H1 (cell line): ENCODE results near the gene KRTAP10-2. TPM values are rescaled to one million over a fixed set of nuclear protein-coding genes. Genes with fewer than 3 reads are reported as not detected.

Source experiments
- CTCF ChIA-PET: fragments of 300-600 bp; sonication (Branson Sonifier 250); formaldehyde crosslinking; loops from one replicate; lab custom pipeline; 2021; ENCODE audit not compliant: partially characterized antibody; lab: Charles Lee
- POLR2A ChIA-PET: fragments of 300-600 bp; sonication (Branson Sonifier 250); formaldehyde crosslinking; loops from one replicate; lab custom pipeline; 2021; ENCODE audit warnings: inconsistent platforms; ENCODE audit not compliant: partially characterized antibody; lab: Charles Lee
- DNase-seq, 2 experiments: peaks; one replicate each; pipeline versions ENCODE4 v3.0.0 to v3.0.0-alpha.2; 2010 to 2022; ENCODE audit warnings: low spot score in 2 of 2, low read depth in 1 of 2, mixed read lengths in 1 of 2
- FAIRE-seq: peaks from 2 replicates; lab custom pipeline; 2011; peaks lifted over from hg19 to GRCh38; lab: Jason Lieb, UNC
- H2AFZ ChIP-seq: 2 replicates; pipeline ENCODE4 v1.8.1; 2012; ENCODE audit warnings: low read length, inconsistent platforms
- H2AK5ac ChIP-seq: 2 replicates; pipeline ENCODE4 v1.6.1; 2013; ENCODE audit warnings: low read depth, low read length
- H2BK120ac ChIP-seq: replicated peaks from 2 replicates; pipeline ENCODE3; 2013; ENCODE audit warnings: low read depth, low read length, inconsistent platforms
- H2BK12ac ChIP-seq: 2 replicates; pipeline ENCODE4 v1.6.1; 2013; ENCODE audit warnings: low read depth, low read length
- H2BK15ac ChIP-seq: 2 replicates; pipeline ENCODE4 v1.6.1; 2013; ENCODE audit warnings: low read length
- H2BK20ac ChIP-seq: 2 replicates; pipeline ENCODE4 v1.6.1; 2013; ENCODE audit warnings: low read length
- H2BK5ac ChIP-seq: 2 replicates; pipeline ENCODE4 v1.6.1; 2013; ENCODE audit warnings: low read depth, low read length
- H3K14ac ChIP-seq: 2 replicates; pipeline ENCODE4 v1.6.1; 2013; ENCODE audit warnings: inconsistent platforms; ENCODE audit not compliant: insufficient read length
- H3K18ac ChIP-seq: 2 replicates; pipeline ENCODE4 v1.6.1; 2013; ENCODE audit warnings: low read length; ENCODE audit errors: extremely low read depth
- H3K23ac ChIP-seq: 2 replicates; pipeline ENCODE4 v1.6.1; 2013; ENCODE audit warnings: inconsistent platforms; ENCODE audit not compliant: insufficient read length
- H3K23me2 ChIP-seq: 2 replicates; pipeline ENCODE4 v1.6.1; 2013; ENCODE audit warnings: low read depth, low read length
- H3K27ac ChIP-seq: 2 replicates; pipeline ENCODE4 v1.6.1; 2011; ENCODE audit warnings: low read depth, low read length, inconsistent platforms
- H3K27me3 ChIP-seq, 4 experiments: replicated peaks in 1 of 4; 1 replicate in 1 of 4; 2 replicates in 3 of 4; pipeline versions ENCODE4 v1.6.1 to v1.8.1; 2011 to 2013; ENCODE audit warnings: low read length in 3 of 4, mild to moderate bottlenecking in 3 of 4, inconsistent platforms in 2 of 4, mixed read lengths in 2 of 4, moderate library complexity in 1 of 4; ENCODE audit not compliant: control insufficient read depth in 3 of 4, insufficient read depth in 3 of 4; ENCODE audit errors: extremely low read depth in 1 of 4
- H3K36me3 ChIP-seq, 4 experiments: 2 replicates each; pipeline versions ENCODE4 v1.6.1 to v1.8.1; 2011 to 2013; ENCODE audit warnings: mild to moderate bottlenecking in 4 of 4, low read length in 3 of 4, moderate library complexity in 2 of 4, control low read depth in 1 of 4, inconsistent platforms in 1 of 4; ENCODE audit not compliant: insufficient read depth in 4 of 4, control insufficient read depth in 2 of 4
- H3K4ac ChIP-seq: replicated peaks from 2 replicates; pipeline ENCODE3; 2013; ENCODE audit warnings: low read length, low read depth, mixed read lengths, inconsistent platforms; ENCODE audit not compliant: insufficient read length
- H3K4me1 ChIP-seq, 4 experiments: replicated peaks in 1 of 4; 1 replicate in 1 of 4; 2 replicates in 3 of 4; pipeline versions ENCODE4 v1.6.1 to v1.8.1; 2011 to 2013; ENCODE audit warnings: low read length in 3 of 4, inconsistent platforms in 2 of 4, mixed read lengths in 1 of 4; ENCODE audit not compliant: insufficient read depth in 4 of 4, control insufficient read depth in 3 of 4
- H3K4me2 ChIP-seq, 2 experiments: 2 replicates each; pipeline versions ENCODE4 v1.6.1 to v1.8.1; 2011 to 2013; ENCODE audit warnings: low read depth in 2 of 2, low read length in 2 of 2, control low read depth in 1 of 2, inconsistent platforms in 1 of 2, mild to moderate bottlenecking in 1 of 2; ENCODE audit not compliant: insufficient read depth in 1 of 2
- H3K4me3 ChIP-seq, 4 experiments: fragments of 200-600, 300-600 bp in 1 of 4; sonication (generic), shearing (Covaris generic), sonication (Bioruptor Twin) in 1 of 4; 2 replicates each; pipeline versions ENCODE4 v1.5.1 to v1.8.1; 2011 to 2016; ENCODE audit warnings: low read length in 4 of 4, low read depth in 3 of 4, control low read depth in 2 of 4, inconsistent platforms in 2 of 4, mild to moderate bottlenecking in 2 of 4, mixed read lengths in 1 of 4, moderate library complexity in 1 of 4; ENCODE audit not compliant: insufficient read depth in 2 of 4; ENCODE audit errors: extremely low read depth in 1 of 4
- H3K56ac ChIP-seq: replicated peaks from 2 replicates; pipeline ENCODE3; 2013; ENCODE audit warnings: low read depth, mild to moderate bottlenecking, mixed read lengths, low read length, inconsistent platforms; ENCODE audit not compliant: insufficient read length
- H3K79me1 ChIP-seq: 2 replicates; pipeline ENCODE4 v1.6.1; 2013; ENCODE audit warnings: low read depth, low read length, control low read depth
- H3K79me2 ChIP-seq, 2 experiments: 2 replicates each; pipeline versions ENCODE4 v1.6.1 to v1.8.1; 2012 to 2013; ENCODE audit warnings: low read length in 2 of 2, mild to moderate bottlenecking in 2 of 2, inconsistent platforms in 1 of 2; ENCODE audit not compliant: insufficient read depth in 2 of 2, control insufficient read depth in 1 of 2
- H3K9ac ChIP-seq, 4 experiments: replicated peaks in 1 of 4; 1 replicate in 1 of 4; 2 replicates in 3 of 4; pipeline versions ENCODE4 v1.6.1 to v1.8.1; 2011 to 2013; ENCODE audit warnings: low read depth in 3 of 4, low read length in 3 of 4, control low read depth in 2 of 4, mild to moderate bottlenecking in 2 of 4, moderate library complexity in 2 of 4, inconsistent platforms in 1 of 4; ENCODE audit errors: extremely low read depth in 1 of 4
- H3K9me3 ChIP-seq, 2 experiments: 2 replicates each; pipeline versions ENCODE4 v1.6.1 to v1.8.1; 2012 to 2013; ENCODE audit warnings: mild to moderate bottlenecking in 2 of 2, moderate library complexity in 2 of 2, control low read depth in 1 of 2, inconsistent platforms in 1 of 2, low read depth in 1 of 2, low read length in 1 of 2, mixed read lengths in 1 of 2; ENCODE audit not compliant: insufficient read depth in 2 of 2
- H4K20me1 ChIP-seq, 2 experiments: replicated peaks in 1 of 2; 2 replicates each; pipeline versions ENCODE3 to v1.8.1; 2011 to 2013; ENCODE audit warnings: inconsistent platforms in 2 of 2, low read length in 2 of 2, mild to moderate bottlenecking in 1 of 2; ENCODE audit not compliant: insufficient read depth in 2 of 2, control insufficient read depth in 1 of 2
- H4K5ac ChIP-seq: 2 replicates; pipeline ENCODE4 v1.6.1; 2013; ENCODE audit warnings: low read length, low read depth, mixed read lengths, inconsistent platforms; ENCODE audit not compliant: insufficient read length
- H4K8ac ChIP-seq: 2 replicates; pipeline ENCODE4 v1.8.0; 2013; ENCODE audit warnings: mild to moderate bottlenecking, moderate library complexity, low read length, inconsistent platforms; ENCODE audit not compliant: insufficient read depth; ENCODE audit errors: extremely low read depth
- H4K91ac ChIP-seq: replicated peaks from 2 replicates; pipeline ENCODE3; 2013; ENCODE audit warnings: low read length, mixed read lengths, inconsistent platforms; ENCODE audit not compliant: insufficient read length
- ATF2 ChIP-seq: IDR thresholded peaks from 2 replicates; pipeline ENCODE4 v1.6.1; 2012; ENCODE audit warnings: low read length, inconsistent platforms
- BACH1 ChIP-seq: IDR thresholded peaks from 2 replicates; pipeline ENCODE4 v1.6.1; 2012; ENCODE audit warnings: low read length, improper control_type of control experiment
- EP300 ChIP-seq, 2 experiments: IDR thresholded peaks; 1 replicate in 1 of 2; 2 replicates in 1 of 2; pipeline ENCODE4 v1.6.1; 2011 to 2012; ENCODE audit warnings: low read depth in 2 of 2, low read length in 2 of 2, mild to moderate bottlenecking in 2 of 2, borderline replicate concordance in 1 of 2, inconsistent platforms in 1 of 2, moderate library complexity in 1 of 2
- HDAC2 ChIP-seq, 2 experiments: fragments of 300-600 bp in 1 of 2; sonication (generic) in 1 of 2; IDR thresholded peaks; 2 replicates each; pipeline ENCODE4 v1.6.1; 2011 to 2012; ENCODE audit warnings: low read depth in 2 of 2, low read length in 2 of 2, mild to moderate bottlenecking in 2 of 2, moderate library complexity in 2 of 2, borderline replicate concordance in 1 of 2, inconsistent platforms in 1 of 2
- POU5F1 ChIP-seq: IDR thresholded peaks from 2 replicates; pipeline ENCODE4 v1.6.1; 2011; ENCODE audit warnings: low read depth, mild to moderate bottlenecking, low read length, moderate library complexity
- SIN3A ChIP-seq, 2 experiments: IDR thresholded peaks in 1 of 2; conservative IDR thresholded peaks in 1 of 2; 2 replicates each; pipeline ENCODE4 v1.6.1; 2011 to 2012; ENCODE audit warnings: low read length in 2 of 2, improper control_type of control experiment in 1 of 2, low read depth in 1 of 2, mild to moderate bottlenecking in 1 of 2
- SUZ12 ChIP-seq: fragments of 200-600 bp; sonication (generic); IDR thresholded peaks from 2 replicates; pipeline ENCODE4 v1.6.1; 2012; ENCODE audit warnings: mild to moderate bottlenecking, inconsistent platforms, low read length, moderate library complexity, mixed read lengths
- TAF7 ChIP-seq: optimal IDR thresholded peaks from 2 replicates; pipeline ENCODE3; 2011; ENCODE audit warnings: low read depth, mild to moderate bottlenecking, inconsistent platforms, low read length, moderate library complexity, borderline replicate concordance
- USF2 ChIP-seq: IDR thresholded peaks from 2 replicates; pipeline ENCODE4 v1.6.1; 2011; ENCODE audit warnings: low read length, improper control_type of control experiment
- WGBS, 2 experiments: shearing (Covaris generic) in 1 of 2; methylation state at CpG; one replicate each; pipeline versions ENCODE4 v1.1.6 to v1.1.7; 2013 to 2015; ENCODE audit warnings: low lambda C conversion rate in 2 of 2, mixed read lengths in 2 of 2, inconsistent platforms in 1 of 2, low coverage in 1 of 2, missing lambda C conversion rate in 1 of 2; ENCODE audit not compliant: insufficient replicate concordance in 2 of 2, insufficient coverage in 1 of 2, insufficient read length in 1 of 2; ENCODE audit errors: extremely low coverage in 1 of 2, missing lambda C conversion rate in 1 of 2; 5-methylcytosine and 5-hydroxymethylcytosine counted together
- polyA plus RNA-seq, 7 experiments: library from polyadenylated mRNA; depleted of rRNA in 3 of 7; stranded (reverse) in 5 of 7; unstranded in 2 of 7; fragments of >200 nt in 5 of 7; fragments of 200-250 nt in 2 of 7; gene quantifications; 1 replicate in 5 of 7; 2 replicates in 1 of 7; 4 replicates in 1 of 7; pipeline versions ENCODE4 v1.2.1 to v1.2.3, GENCODE V29; 2011 to 2013; ENCODE audit warnings: missing spikeins in 2 of 7, mixed read lengths in 2 of 7
- total RNA-seq: library from RNA; stranded (reverse); fragmentation: NEBNext Ultra II Directional; extraction: Animal tissue kit (Norgen Biotek cat#: 25700); gene quantifications from 2 replicates; pipeline ENCODE4 v1.2.1, GENCODE V29; 2021

KRTAP10-2 gene
- total and polyA plus RNA-seq, 2 of the 8 experiments (the other 6 are each of a cell fraction or from before 2014, with no cell fraction given) = 0.11 TPM; not detected in 1

GRCh38 chr21:44514218-44514520 lies 37.1 kb downstream of the KRTAP10-2 start:
- Histone ChIP-seq H2BK15ac (no peak overlapping the region), H3K27me3 (no peaks in the 10 kb centered on the region), H3K9ac (no peak overlapping the region), H3K4me1 (peaks cover 0 to 3% (median 0%) of the 10 kb centered on the region in 4 experiments; a peak in 2 of 7 replicates), H2BK120ac (no peak overlapping the region), H2AK5ac (no peak overlapping the region), H3K23ac (no peak overlapping the region), H3K4me3 (no peak overlapping the region), H4K20me1 (peaks cover 3 to 6% of the 10 kb centered on the region in 2 experiments), H2BK12ac (no peak overlapping the region), H2BK5ac (no peak overlapping the region), H2AFZ (no peak overlapping the region), H3K79me1 (no peaks in the 10 kb centered on the region), H3K36me3 (peaks cover 0 to 5% (median 2%) of the 10 kb centered on the region in 4 experiments; a peak in 3 of 8 replicates), H4K91ac (no peak overlapping the region), H4K8ac (no peak overlapping the region; the same call in 1 of the 2 replicates), H3K79me2 (no peaks in the 10 kb centered on the region), H4K5ac (no peak overlapping the region), H3K23me2 (0 out of 2 replicates have a peak, but pooled peaks cover 2% of the 10 kb centered on the region), H3K4me2 (no peak overlapping the region), H2BK20ac (no peak overlapping the region), H3K18ac (no peak overlapping the region), H3K9me3 (no peaks in the 10 kb centered on the region; a peak in 1 of 4 replicates), H3K27ac (no peak overlapping the region), H3K56ac (no peak overlapping the region), H3K4ac (no peak overlapping the region), H3K14ac (no peak overlapping the region)
- CTCF ChIA-PET = interaction anchor here (0.6 to 1.3 kb wide), 4 partner anchors 19 to 132 kb away, joined by 3 read pairs; no protein-coding TSS in a partner anchor
- TF ChIP-seq EP300 (IDR thresholded peaks at IDR 0.05; ENCODE audit: borderline replicate concordance in 1 of 2, low read depth in 2 of 2, low read length in 2 of 2) (no peak), BACH1 (no peak), POU5F1 (no peak), TAF7 (no peak), SIN3A (conservative IDR thresholded peaks at IDR 0.05 in 1 of 2, IDR thresholded peaks at IDR 0.05 in 1 of 2; ENCODE audit: low read depth in 1 of 2, low read length in 2 of 2) (no peak), SUZ12 (no peak), ATF2 (no peak), HDAC2 (IDR thresholded peaks at IDR 0.05; ENCODE audit: borderline replicate concordance in 1 of 2, low read depth in 2 of 2, low read length in 2 of 2) (no peak), USF2 (no peak)
- POLR2A ChIA-PET = interaction anchor here (0.8 to 2.7 kb wide), 3 partner anchors 8 to 360 kb away, joined by 3 to 9 read pairs (median 3); no protein-coding TSS in a partner anchor
- DNase-seq (no peak), FAIRE-seq (no peak)
- 73% methylated on average over 7 of the region's 7 CpGs; no CpG with 5 or more reads in 1 of the 2 experiments for WGBS, 2 experiments
